HEK293 (cell line): ENCODE results near the gene CRTC1.

Experiments
- BCL11B ChIP-seq: fragments of 450-650 bp; formaldehyde crosslinking; IDR thresholded peaks from 2 replicates; pipeline ENCODE4 v1.5.1; 2016; ENCODE audit warnings: low read depth, missing biosample characterization, missing genetic modification characterization
- GLI4 ChIP-seq: fragments of 450-650 bp; formaldehyde crosslinking; IDR thresholded peaks from 2 replicates; pipeline ENCODE4 v1.5.1; 2016; ENCODE audit warnings: missing biosample characterization, missing genetic modification characterization
- KLF10 ChIP-seq: fragments of 450-650 bp; IDR thresholded peaks from 2 replicates; pipeline ENCODE4 v1.5.1; 2018; ENCODE audit warnings: missing biosample characterization, mild to moderate bottlenecking, missing genetic modification characterization
- KLF16 ChIP-seq: fragments of 450-650 bp; formaldehyde crosslinking; IDR thresholded peaks from 2 replicates; pipeline ENCODE4 v1.5.1; 2017; ENCODE audit warnings: missing biosample characterization, missing genetic modification characterization
- KLF8 ChIP-seq: fragments of 450-650 bp; formaldehyde crosslinking; IDR thresholded peaks from 2 replicates; pipeline ENCODE4 v1.5.1; 2016; ENCODE audit warnings: missing biosample characterization, missing genetic modification characterization
- MEIS1 ChIP-seq: sonication (generic); formaldehyde crosslinking; IDR thresholded peaks from 2 replicates; pipeline ENCODE4 v1.8.1; 2022; ENCODE audit warnings: missing genetic modification reagents, mild to moderate bottlenecking, borderline replicate concordance
- RBAK ChIP-seq: fragments of 450-650 bp; formaldehyde crosslinking; IDR thresholded peaks from 2 replicates; pipeline ENCODE4 v1.5.1; 2016; ENCODE audit warnings: missing biosample characterization, missing genetic modification characterization
- TRIM28 ChIP-seq: IDR thresholded peaks from 2 replicates; pipeline ENCODE4 v1.6.1; 2011; ENCODE audit warnings: low read length, control low read depth, borderline replicate concordance
- ZBTB48 ChIP-seq: fragments of 450-650 bp; formaldehyde crosslinking; IDR thresholded peaks from 2 replicates; pipeline ENCODE4 v1.5.1; 2016; ENCODE audit warnings: missing biosample characterization, missing genetic modification characterization
- ZBTB8A ChIP-seq: fragments of 450-650 bp; formaldehyde crosslinking; IDR thresholded peaks from 2 replicates; pipeline ENCODE4 v1.5.1; 2016; ENCODE audit warnings: missing biosample characterization, missing genetic modification characterization
- ZNF10 ChIP-seq: fragments of 450-650 bp; formaldehyde crosslinking; IDR thresholded peaks from 2 replicates; pipeline ENCODE4 v1.5.1; 2017; ENCODE audit warnings: missing biosample characterization, missing genetic modification characterization
- ZNF157 ChIP-seq: fragments of 450-650 bp; formaldehyde crosslinking; IDR thresholded peaks from 2 replicates; pipeline ENCODE4 v1.5.1; 2016; ENCODE audit warnings: missing biosample characterization, missing genetic modification characterization
- ZNF19 ChIP-seq: fragments of 450-650 bp; formaldehyde crosslinking; IDR thresholded peaks from 2 replicates; pipeline ENCODE4; 2016; ENCODE audit warnings: missing biosample characterization, missing genetic modification characterization, low read depth
- ZNF223 ChIP-seq: fragments of 450-650 bp; formaldehyde crosslinking; IDR thresholded peaks from 2 replicates; pipeline ENCODE4 v1.5.1; 2016; ENCODE audit warnings: missing biosample characterization, missing genetic modification characterization
- ZNF366 ChIP-seq: fragments of 450-650 bp; formaldehyde crosslinking; conservative IDR thresholded peaks from 2 replicates; pipeline ENCODE4 v1.5.1; 2016; ENCODE audit warnings: missing biosample characterization, missing genetic modification characterization
- ZNF514 ChIP-seq: fragments of 450-650 bp; formaldehyde crosslinking; IDR thresholded peaks from 2 replicates; pipeline ENCODE4 v1.5.1; 2016; ENCODE audit warnings: missing biosample characterization, missing genetic modification characterization
- ZNF561 ChIP-seq: fragments of 450-650 bp; IDR thresholded peaks from 2 replicates; pipeline ENCODE4 v1.5.1; 2018; ENCODE audit warnings: missing biosample characterization, missing genetic modification characterization, borderline replicate concordance
- ZNF571 ChIP-seq: fragments of 450-650 bp; formaldehyde crosslinking; IDR thresholded peaks from 2 replicates; pipeline ENCODE4 v1.5.0; 2017; ENCODE audit warnings: missing biosample characterization, missing genetic modification characterization
- ZNF670 ChIP-seq: fragments of 450-650 bp; formaldehyde crosslinking; IDR thresholded peaks from 2 replicates; pipeline ENCODE4 v1.5.1; 2016; ENCODE audit warnings: missing biosample characterization, missing genetic modification characterization, low read depth
- ZSCAN23 ChIP-seq: fragments of 450-650 bp; formaldehyde crosslinking; IDR thresholded peaks from 2 replicates; pipeline ENCODE4 v1.5.1; 2016; ENCODE audit warnings: missing biosample characterization, missing genetic modification characterization
- TF ChIP-seq, protein P1 (sequence below): fragments of 450-650 bp; IDR thresholded peaks from 2 replicates; pipeline ENCODE4 v1.5.1; 2018; ENCODE audit warnings: missing biosample characterization, missing genetic modification characterization
- TF ChIP-seq, protein P2 (sequence below): fragments of 450-650 bp; formaldehyde crosslinking; IDR thresholded peaks from 2 replicates; pipeline ENCODE4 v1.5.1; 2016; ENCODE audit warnings: missing biosample characterization, missing genetic modification characterization
- TF ChIP-seq, protein P3 (sequence below): fragments of 450-650 bp; formaldehyde crosslinking; IDR thresholded peaks from 2 replicates; pipeline ENCODE4 v1.5.1; 2016; ENCODE audit warnings: missing biosample characterization, missing genetic modification characterization, low read depth
- TF ChIP-seq, protein P4 (sequence below): fragments of 450-650 bp; formaldehyde crosslinking; optimal IDR thresholded peaks from 2 replicates; pipeline ENCODE3; 2016; ENCODE audit warnings: missing biosample characterization, mild to moderate bottlenecking, missing genetic modification characterization
- TF ChIP-seq, protein P5 (sequence below): fragments of 450-650 bp; formaldehyde crosslinking; IDR thresholded peaks from 2 replicates; pipeline ENCODE4 v1.5.1; 2016; ENCODE audit warnings: missing biosample characterization, missing genetic modification characterization
- TF ChIP-seq, protein P6 (sequence below): fragments of 450-650 bp; formaldehyde crosslinking; IDR thresholded peaks from 2 replicates; pipeline ENCODE4 v1.5.1; 2017; ENCODE audit warnings: missing biosample characterization, missing genetic modification characterization
- TF ChIP-seq, protein P7 (sequence below): fragments of 450-650 bp; formaldehyde crosslinking; IDR thresholded peaks from 2 replicates; pipeline ENCODE4 v1.5.1; 2016; ENCODE audit warnings: missing biosample characterization, missing genetic modification characterization, borderline replicate concordance

CRTC1 gene

DNA sequence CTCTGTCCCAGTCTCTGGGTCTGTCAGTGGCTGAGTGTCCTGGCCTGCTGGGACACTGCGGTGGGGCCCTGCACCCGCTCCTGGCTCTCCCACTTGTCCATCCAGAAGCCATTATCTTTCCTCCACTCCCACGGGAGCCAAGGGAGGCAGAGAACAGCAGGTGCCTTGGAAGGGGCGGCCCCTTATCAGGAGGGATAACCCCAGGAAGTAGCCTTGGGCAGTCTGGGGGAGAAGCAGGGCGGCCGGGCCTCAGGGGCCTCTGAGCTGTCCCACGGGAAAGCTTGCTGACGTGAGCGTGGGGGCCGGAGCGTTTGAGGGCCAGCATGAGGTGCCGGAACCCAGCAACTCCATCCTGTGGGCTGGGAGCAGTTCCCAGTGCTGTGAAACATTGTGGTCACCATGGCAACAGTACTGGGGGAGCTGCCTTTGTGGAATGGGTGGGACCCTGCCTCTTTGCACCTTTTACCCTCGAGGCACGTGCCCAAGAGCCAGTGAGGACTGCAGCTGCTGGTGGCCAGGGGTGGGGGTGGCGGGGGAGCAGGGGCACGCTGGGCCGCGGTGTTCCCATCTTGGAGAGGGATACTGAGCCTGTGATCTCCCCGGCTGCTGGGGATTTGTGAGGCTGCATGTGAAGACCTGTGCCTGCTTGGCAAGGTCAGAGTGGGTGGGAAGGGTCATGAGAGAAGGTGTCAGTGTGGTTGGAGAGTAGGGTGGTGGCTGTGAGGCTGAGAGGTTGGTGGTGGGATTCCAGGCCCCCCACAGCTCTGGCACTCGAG is 25.7 kb upstream of the CRTC1 start (continued):
- TF ChIP-seq, protein P1, sequence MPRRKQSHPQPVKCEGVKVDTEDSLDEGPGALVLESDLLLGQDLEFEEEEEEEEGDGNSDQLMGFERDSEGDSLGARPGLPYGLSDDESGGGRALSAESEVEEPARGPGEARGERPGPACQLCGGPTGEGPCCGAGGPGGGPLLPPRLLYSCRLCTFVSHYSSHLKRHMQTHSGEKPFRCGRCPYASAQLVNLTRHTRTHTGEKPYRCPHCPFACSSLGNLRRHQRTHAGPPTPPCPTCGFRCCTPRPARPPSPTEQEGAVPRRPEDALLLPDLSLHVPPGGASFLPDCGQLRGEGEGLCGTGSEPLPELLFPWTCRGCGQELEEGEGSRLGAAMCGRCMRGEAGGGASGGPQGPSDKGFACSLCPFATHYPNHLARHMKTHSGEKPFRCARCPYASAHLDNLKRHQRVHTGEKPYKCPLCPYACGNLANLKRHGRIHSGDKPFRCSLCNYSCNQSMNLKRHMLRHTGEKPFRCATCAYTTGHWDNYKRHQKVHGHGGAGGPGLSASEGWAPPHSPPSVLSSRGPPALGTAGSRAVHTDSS (tag by site-specific recombination), result no peak
- TF ChIP-seq ZNF670 (tag by site-specific recombination) (no peak), ZBTB48 (peak; percentile 56; the same call in 1 of the 2 replicates), KLF8 (no peak), ZNF223 (tag by site-specific recombination) (no peak), TRIM28 (no peak), KLF16 (no peak), ZNF366 (no peak), ZNF157 (tag by site-specific recombination) (no peak), MEIS1 (no peak), ZNF514 (tag by site-specific recombination) (no peak), BCL11B (tag by site-specific recombination) (no peak), RBAK (tag by site-specific recombination) (no peak), ZBTB8A (tag by site-specific recombination) (peak; percentile 54), ZNF561 (tag by site-specific recombination) (no peak), ZSCAN23 (tag by site-specific recombination) (no peak), ZNF571 (no peak), ZNF10 (tag by site-specific recombination) (peak; percentile 85), KLF10 (no peak), GLI4 (tag by site-specific recombination) (no peak), ZNF19 (tag by site-specific recombination) (no peak)
- TF ChIP-seq, protein P2, sequence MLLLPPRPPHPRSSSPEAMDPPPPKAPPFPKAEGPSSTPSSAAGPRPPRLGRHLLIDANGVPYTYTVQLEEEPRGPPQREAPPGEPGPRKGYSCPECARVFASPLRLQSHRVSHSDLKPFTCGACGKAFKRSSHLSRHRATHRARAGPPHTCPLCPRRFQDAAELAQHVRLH, result no peak
- TF ChIP-seq, protein P3, sequence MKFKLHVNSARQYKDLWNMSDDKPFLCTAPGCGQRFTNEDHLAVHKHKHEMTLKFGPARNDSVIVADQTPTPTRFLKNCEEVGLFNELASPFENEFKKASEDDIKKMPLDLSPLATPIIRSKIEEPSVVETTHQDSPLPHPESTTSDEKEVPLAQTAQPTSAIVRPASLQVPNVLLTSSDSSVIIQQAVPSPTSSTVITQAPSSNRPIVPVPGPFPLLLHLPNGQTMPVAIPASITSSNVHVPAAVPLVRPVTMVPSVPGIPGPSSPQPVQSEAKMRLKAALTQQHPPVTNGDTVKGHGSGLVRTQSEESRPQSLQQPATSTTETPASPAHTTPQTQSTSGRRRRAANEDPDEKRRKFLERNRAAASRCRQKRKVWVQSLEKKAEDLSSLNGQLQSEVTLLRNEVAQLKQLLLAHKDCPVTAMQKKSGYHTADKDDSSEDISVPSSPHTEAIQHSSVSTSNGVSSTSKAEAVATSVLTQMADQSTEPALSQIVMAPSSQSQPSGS, result no peak
- TF ChIP-seq, protein P4, sequence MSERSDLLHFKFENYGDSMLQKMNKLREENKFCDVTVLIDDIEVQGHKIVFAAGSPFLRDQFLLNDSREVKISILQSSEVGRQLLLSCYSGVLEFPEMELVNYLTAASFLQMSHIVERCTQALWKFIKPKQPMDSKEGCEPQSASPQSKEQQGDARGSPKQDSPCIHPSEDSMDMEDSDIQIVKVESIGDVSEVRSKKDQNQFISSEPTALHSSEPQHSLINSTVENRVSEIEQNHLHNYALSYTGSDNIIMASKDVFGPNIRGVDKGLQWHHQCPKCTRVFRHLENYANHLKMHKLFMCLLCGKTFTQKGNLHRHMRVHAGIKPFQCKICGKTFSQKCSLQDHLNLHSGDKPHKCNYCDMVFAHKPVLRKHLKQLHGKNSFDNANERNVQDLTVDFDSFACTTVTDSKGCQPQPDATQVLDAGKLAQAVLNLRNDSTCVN, result no peak
- TF ChIP-seq, protein P5, sequence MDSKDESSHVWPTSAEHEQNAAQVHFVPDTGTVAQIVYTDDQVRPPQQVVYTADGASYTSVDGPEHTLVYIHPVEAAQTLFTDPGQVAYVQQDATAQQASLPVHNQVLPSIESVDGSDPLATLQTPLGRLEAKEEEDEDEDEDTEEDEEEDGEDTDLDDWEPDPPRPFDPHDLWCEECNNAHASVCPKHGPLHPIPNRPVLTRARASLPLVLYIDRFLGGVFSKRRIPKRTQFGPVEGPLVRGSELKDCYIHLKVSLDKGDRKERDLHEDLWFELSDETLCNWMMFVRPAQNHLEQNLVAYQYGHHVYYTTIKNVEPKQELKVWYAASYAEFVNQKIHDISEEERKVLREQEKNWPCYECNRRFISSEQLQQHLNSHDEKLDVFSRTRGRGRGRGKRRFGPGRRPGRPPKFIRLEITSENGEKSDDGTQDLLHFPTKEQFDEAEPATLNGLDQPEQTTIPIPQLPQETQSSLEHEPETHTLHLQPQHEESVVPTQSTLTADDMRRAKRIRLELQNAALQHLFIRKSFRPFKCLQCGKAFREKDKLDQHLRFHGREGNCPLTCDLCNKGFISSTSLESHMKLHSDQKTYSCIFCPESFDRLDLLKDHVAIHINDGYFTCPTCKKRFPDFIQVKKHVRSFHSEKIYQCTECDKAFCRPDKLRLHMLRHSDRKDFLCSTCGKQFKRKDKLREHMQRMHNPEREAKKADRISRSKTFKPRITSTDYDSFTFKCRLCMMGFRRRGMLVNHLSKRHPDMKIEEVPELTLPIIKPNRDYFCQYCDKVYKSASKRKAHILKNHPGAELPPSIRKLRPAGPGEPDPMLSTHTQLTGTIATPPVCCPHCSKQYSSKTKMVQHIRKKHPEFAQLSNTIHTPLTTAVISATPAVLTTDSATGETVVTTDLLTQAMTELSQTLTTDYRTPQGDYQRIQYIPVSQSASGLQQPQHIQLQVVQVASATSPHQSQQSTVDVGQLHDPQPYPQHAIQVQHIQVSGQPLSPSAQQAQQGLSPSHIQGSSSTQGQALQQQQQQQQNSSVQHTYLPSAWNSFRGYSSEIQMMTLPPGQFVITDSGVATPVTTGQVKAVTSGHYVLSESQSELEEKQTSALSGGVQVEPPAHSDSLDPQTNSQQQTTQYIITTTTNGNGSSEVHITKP (tag by site-specific recombination), result no peak
- TF ChIP-seq, protein P6, sequence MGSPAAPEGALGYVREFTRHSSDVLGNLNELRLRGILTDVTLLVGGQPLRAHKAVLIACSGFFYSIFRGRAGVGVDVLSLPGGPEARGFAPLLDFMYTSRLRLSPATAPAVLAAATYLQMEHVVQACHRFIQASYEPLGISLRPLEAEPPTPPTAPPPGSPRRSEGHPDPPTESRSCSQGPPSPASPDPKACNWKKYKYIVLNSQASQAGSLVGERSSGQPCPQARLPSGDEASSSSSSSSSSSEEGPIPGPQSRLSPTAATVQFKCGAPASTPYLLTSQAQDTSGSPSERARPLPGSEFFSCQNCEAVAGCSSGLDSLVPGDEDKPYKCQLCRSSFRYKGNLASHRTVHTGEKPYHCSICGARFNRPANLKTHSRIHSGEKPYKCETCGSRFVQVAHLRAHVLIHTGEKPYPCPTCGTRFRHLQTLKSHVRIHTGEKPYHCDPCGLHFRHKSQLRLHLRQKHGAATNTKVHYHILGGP (tag by site-specific recombination), result no peak
- TF ChIP-seq, protein P7, sequence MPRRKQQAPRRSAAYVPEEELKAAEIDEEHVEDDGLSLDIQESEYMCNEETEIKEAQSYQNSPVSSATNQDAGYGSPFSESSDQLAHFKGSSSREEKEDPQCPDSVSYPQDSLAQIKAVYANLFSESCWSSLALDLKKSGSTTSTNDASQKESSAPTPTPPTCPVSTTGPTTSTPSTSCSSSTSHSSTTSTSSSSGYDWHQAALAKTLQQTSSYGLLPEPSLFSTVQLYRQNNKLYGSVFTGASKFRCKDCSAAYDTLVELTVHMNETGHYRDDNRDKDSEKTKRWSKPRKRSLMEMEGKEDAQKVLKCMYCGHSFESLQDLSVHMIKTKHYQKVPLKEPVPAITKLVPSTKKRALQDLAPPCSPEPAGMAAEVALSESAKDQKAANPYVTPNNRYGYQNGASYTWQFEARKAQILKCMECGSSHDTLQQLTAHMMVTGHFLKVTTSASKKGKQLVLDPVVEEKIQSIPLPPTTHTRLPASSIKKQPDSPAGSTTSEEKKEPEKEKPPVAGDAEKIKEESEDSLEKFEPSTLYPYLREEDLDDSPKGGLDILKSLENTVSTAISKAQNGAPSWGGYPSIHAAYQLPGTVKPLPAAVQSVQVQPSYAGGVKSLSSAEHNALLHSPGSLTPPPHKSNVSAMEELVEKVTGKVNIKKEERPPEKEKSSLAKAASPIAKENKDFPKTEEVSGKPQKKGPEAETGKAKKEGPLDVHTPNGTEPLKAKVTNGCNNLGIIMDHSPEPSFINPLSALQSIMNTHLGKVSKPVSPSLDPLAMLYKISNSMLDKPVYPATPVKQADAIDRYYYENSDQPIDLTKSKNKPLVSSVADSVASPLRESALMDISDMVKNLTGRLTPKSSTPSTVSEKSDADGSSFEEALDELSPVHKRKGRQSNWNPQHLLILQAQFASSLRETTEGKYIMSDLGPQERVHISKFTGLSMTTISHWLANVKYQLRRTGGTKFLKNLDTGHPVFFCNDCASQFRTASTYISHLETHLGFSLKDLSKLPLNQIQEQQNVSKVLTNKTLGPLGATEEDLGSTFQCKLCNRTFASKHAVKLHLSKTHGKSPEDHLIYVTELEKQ, result no peak
